Activated CD4-positive, alpha-beta T cell treated with anti-CD3 and anti-CD28 coated beads for 1 hour (primary cell): ENCODE results near the gene RICTOR.
"Not testable (repeated sequence)": the region's sequence is repeated elsewhere in the genome, so short reads cannot be mapped to it uniquely, and the experiment has no call there.

ENCODE experiments used
- DNase-seq: peaks from one replicate; pipeline ENCODE4 v3.0.0-alpha.2; 2020

Gene RICTOR

GRCh38 chr5:39055768-39056398 lies 18.3 kb downstream of the RICTOR start:
- no peak for DNase-seq

- DNase-seq = no peak
Measured at GRCh38 chr5:39055027-39055767, 19.0 kb downstream of the RICTOR start.

GRCh38 chr5:39053189-39053588 lies 21.0 kb downstream of the RICTOR start:
- no peak for DNase-seq

- no peak for DNase-seq
Measured at GRCh38 chr5:39052141-39052540, 22.1 kb downstream of the RICTOR start.

DNA sequence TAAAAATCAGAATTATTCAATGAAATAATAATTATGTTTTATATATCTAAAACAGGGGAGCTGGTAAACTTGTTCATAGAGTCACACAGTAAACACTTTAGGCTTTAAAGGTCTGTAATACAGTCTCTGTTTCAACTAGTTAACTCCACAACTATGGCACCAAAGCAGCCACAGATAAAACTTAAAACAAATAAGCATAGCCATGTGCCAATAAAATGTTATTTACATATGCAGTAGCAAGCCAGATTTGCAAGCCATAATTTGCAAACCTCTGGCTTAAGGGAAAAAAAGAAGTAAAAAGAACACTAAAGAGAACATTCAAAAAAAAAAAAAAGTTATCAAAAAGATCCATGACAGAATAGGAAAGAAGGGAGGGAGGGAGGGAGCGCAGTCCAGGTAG lies 24.9 kb downstream of the RICTOR start:
- no peak for DNase-seq

DNA sequence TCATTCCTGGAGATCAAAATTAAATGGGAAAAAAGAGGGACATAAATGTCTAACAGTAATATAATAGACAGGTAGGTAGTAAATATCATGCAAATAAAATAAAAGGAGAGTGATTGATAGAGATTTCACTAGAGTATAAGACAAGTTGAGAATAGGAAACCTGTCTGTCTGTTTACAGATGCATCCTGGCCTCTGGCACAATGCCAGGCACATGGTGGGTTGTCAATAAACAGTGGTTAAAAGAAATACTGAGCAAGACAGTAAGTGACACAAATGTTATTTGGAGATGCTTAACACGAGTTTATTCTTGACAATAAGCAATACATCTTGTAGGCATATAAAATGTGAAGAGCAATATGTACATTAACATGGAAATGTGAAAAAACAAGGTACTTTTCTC lies 33.3 kb downstream of the RICTOR start:
- DNase-seq = no peak

GRCh38 chr5:39034493-39034892 lies 39.7 kb downstream of the RICTOR start:
- DNase-seq = not testable (repeated sequence)

- no peak for DNase-seq
Measured at GRCh38 chr5:39031041-39031440, 43.2 kb downstream of the RICTOR start.

GRCh38 chr5:39025456-39025855 lies 48.7 kb downstream of the RICTOR start:
- no peak for DNase-seq

GRCh38 chr5:39024884-39025283 lies 49.3 kb downstream of the RICTOR start:
- no peak for DNase-seq

DNA sequence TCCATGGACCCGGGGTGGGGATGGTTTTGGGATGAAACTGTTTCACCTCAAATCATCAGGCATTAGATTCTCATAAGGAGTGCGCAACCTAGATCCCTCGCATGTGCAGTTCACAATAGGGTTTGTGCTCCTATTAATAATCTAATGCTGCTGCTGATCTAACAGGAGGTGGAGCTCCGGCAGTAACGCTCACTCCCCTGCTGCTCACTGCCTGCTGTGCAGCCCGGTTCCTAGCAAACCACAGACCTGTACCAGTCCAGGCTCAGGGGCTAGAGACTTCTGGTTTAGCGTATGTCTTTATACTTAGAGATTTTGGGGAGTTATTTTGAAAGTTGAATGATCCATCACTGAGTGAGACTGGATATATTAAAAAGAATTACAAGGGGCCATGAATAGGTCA lies 50.2 kb downstream of the RICTOR start:
- DNase-seq = no peak

GRCh38 chr5:39023121-39023520 lies 51.1 kb downstream of the RICTOR start:
- DNase-seq = no peak

DNA sequence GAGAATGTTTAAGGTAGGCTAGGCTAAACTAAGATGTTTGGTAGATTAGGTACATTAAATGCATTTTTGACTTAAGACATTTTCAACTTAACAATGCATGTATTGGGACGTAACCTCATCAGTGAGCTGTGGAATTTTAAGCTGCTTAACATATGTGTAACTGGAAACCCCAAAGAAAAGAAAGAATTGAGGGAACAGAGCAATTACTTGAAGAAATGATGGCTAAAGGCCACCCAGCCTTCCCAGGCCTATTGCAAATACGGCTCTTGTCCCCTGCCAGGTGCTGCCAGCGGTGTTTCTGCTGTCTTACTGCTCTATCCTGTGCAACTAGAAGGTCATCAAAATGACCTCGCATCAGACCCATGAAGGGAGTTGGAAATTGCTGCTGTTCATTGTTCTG lies 52.0 kb downstream of the RICTOR start:
- no peak for DNase-seq

DNA sequence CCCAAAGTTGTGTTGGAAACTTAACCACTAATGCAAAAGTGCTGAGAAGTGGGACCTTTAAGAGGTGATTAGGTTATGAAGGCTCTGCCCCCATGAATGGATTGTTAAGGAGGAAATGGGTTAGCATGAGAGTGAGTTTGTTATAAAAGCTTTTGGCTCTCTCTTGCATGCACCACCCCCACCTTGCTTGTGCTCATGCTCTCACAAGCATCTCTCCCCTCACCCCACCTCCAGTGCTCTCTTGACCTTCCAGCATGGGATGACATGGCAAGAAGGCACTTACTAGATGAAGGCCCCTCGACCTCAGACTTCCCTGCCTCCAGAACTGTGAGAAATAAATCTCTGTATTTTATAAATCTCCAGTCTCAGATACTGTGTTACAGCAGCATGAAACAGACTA lies 52.8 kb downstream of the RICTOR start:
- DNase-seq = no peak

DNA sequence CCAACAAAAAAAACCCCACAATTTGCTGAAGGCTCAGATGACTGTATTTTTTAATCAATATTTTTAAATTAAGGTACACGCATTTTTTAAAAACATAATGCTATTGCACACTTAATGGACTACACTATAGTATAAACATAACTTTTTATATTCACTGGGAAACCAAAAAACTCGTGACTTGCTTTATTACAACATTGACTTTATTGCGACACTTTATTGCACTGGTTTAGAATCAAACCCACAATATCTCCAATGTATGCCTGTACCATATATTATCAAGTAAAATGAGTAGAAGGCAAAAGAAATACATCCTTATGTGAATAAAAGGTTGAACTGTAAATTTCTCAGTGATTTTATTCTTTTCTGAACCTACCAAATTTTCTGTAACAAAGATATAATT lies 53.7 kb downstream of the RICTOR start:
- DNase-seq = no peak

- no peak for DNase-seq
Measured at GRCh38 chr5:39019254-39019653, 54.9 kb downstream of the RICTOR start.

GRCh38 chr5:39017504-39017903 lies 56.7 kb downstream of the RICTOR start:
- no peak for DNase-seq

GRCh38 chr5:39016587-39017275 lies 57.5 kb downstream of the RICTOR start:
- no peak for DNase-seq

DNA sequence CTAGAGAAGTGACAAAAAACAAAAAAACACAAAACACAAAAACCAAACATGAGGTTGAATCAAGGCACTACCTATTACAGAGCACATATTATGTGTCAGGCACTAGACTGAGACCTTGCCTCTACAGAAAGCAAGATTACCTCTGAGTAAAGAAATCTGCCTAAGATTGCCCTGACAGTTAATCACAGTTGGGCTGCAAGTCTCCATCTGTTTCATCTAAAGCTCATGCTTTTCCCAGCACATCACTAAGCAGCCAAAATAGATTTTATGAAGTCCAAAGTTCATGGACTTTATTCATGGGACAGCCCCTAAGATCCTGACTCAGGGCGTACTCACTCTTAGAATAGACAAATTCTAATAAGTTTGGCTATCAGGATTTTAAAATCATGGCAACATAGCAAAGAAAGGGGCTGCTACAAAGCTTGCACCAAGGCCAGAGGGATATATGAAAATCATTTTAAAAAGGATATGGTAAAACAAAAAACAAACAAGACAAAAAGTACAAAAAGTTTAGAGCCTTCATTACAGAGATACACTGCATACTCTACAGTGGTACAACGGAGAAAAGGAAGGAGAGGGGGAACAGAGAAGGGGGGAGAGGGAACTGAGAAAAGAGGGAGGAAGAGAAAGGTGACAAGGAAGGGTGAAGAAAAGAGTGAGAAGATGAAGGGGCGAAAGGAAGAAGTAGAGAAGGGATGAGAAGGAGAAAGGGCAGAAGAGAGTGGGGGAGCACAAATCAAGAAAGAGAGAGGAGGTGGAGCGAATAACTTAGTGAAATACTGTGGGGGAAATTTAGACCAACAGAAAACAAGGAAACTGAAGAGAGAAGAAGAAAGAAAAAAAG lies 58.2 kb downstream of the RICTOR start:
- DNase-seq = no peak

- DNase-seq = no peak
Measured at GRCh38 chr5:39014561-39014960, 59.6 kb downstream of the RICTOR start.

DNA sequence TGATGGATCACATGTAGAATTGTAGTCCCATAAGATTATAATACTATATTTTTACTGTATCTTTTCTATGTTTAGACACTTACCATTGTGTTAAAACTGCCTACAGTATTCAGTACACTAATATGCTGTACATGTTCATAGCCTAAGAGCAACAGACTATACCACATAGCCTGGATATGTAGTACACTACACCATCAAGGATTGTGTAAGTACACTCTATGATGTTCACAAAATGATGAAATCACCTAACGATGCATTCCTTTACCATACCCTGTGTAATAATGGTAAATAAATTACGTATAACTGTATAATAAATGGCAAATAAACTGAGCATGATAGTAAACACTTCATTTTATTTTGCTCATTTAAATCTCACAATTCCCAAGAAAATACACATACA lies 60.3 kb downstream of the RICTOR start:
- DNase-seq = no peak

- DNase-seq = not testable (repeated sequence)
Measured at GRCh38 chr5:39010958-39011357, 63.2 kb downstream of the RICTOR start.

GRCh38 chr5:39009981-39010380 lies 64.2 kb downstream of the RICTOR start:
- no peak for DNase-seq
